ENCODE data around the gene DCAF7.

GRCh38 chr17:63623786-63624530 lies 73.7 kb downstream of the DCAF7 start:
- TF ChIP-seq CTCF (IDR thresholded peaks at IDR 0.05) = no peak
- no peak for TF ChIP-seq EP300 (IDR thresholded peaks at IDR 0.05)
